ENCODE results near the gene OR1A2. TPM values are rescaled to one million over a fixed set of nuclear protein-coding genes. Genes with fewer than 3 reads are reported as not detected.
"Not testable (repeated sequence)": the region's sequence is repeated elsewhere in the genome, so short reads cannot be mapped to it uniquely, and the experiment has no call there.

Gene OR1A2
- total RNA-seq, 2 donors from 2014 or later = not detected

- H3K36me3 Mint-ChIP-seq (ENCODE audit: insufficient read depth in 2 of 2); H3K9me3 Mint-ChIP-seq; ATAC-seq (replicated peaks in 1 of 2); H3K4me1 Mint-ChIP-seq (ENCODE audit: low read depth); H3K4me3 Mint-ChIP-seq; H3K27ac Mint-ChIP-seq; H3K27me3 Mint-ChIP-seq (ENCODE audit: low read depth); DNase-seq: not testable (repeated sequence)
Measured at GRCh38 chr17:3241044-3241443, 43.7 kb downstream of the OR1A2 start.

- not testable (repeated sequence) for H3K9me3 Mint-ChIP-seq; DNase-seq; H3K4me3 Mint-ChIP-seq; H3K27ac Mint-ChIP-seq; H3K27me3 Mint-ChIP-seq (ENCODE audit: low read depth); H3K4me1 Mint-ChIP-seq (ENCODE audit: low read depth); H3K36me3 Mint-ChIP-seq (ENCODE audit: insufficient read depth in 2 of 2); ATAC-seq (replicated peaks in 1 of 2)
Measured at GRCh38 chr17:3244841-3245240, 47.5 kb downstream of the OR1A2 start.

Other genes starting within 250 kb of the OR1A2 start
- not detected for gene OR1D5, start 133.9 kb upstream of the OR1A2 start, total RNA-seq
- gene OR1D2, start 93.1 kb upstream of the OR1A2 start, total RNA-seq = not detected
- not detected for gene OR1G1, start 70.0 kb upstream of the OR1A2 start, total RNA-seq
- not detected for gene OR1A1, start 10.1 kb downstream of the OR1A2 start, total RNA-seq
- gene OR3A1, start 100.8 kb downstream of the OR1A2 start, total RNA-seq = 1 to 10 TPM in 1 of 2 donors, under 1 TPM in 1; 0.53 to 1.8 TPM
- 10 to 100 TPM in 1 of 2 donors, 1 to 10 TPM in 1; 6.2 to 11.0 TPM for gene OR3A2, start 188.8 kb downstream of the OR1A2 start, total RNA-seq
- not detected for gene OR1E1, start 200.9 kb downstream of the OR1A2 start, total RNA-seq
- not detected for gene OR3A3, start 213.9 kb downstream of the OR1A2 start, total RNA-seq
- not detected for gene OR1E2, start 236.3 kb downstream of the OR1A2 start, total RNA-seq